Stimulated activated CD8-positive, alpha-beta memory T cell treated with anti-CD3 and anti-CD28 coated beads, Interleukin-15, amount 100 ng/mL, for 1 hour (primary cell): ENCODE measurements around the gene CFD.
"Not testable (repeated sequence)": the region's sequence is repeated elsewhere in the genome, so short reads cannot be mapped to it uniquely, and the experiment has no call there.

Source experiments
- DNase-seq: peaks from one replicate; pipeline ENCODE4 v3.0.0-alpha.2; 2020; ENCODE audit warnings: low read depth

CFD gene

GRCh38 chr19:858868-859843, at the start of gene CFD:
CFD (plus strand) TSS chr19:859664; CDS start chr19:859690, 26 bp downstream.
- DNase-seq, result no peak

GRCh38 chr19:810077-810855, 49.2 kb upstream of the CFD start:
- DNase-seq, result no peak

GRCh38 chr19:810883-811489, 48.5 kb upstream of the CFD start:
- no peak for DNase-seq

- no peak for DNase-seq
These were observed 47.9 kb upstream of the CFD start for GRCh38 chr19:811506-812048.

DNA sequence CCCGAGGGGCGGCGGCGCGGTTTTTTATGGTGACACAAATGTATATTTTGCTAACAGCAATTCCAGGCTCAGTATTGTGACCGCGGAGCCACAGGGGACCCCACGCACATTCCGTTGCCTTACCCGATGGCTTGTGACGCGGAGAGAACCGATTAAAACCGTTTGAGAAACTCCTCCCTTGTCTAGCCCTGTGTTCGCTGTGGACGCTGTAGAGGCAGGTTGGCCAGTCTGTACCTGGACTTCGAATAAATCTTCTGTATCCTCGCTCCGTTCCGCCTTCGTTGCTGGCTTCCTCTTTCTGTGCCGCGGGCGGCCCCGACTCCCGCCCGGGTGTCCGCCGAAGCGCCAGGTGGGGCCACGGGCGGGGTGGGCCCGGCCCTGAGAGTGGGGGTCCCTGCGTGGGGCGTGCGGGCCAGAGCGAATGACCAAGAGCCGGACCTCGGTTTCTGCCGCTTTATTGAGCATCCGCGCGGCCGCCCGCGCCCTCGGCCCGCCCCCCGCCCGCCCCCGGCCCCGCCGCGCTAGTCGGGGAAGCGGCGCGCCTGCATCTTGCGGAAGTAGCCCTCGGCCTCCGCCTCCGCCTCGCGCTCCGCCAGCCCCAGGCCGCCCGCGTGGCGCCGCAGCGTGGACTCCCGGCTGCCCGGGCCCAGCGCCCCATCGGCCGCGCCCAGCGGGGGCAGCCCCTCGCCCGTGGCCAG, 47.3 kb upstream of the CFD start:
- DNase-seq, result no peak

- no peak for DNase-seq
These were observed 46.7 kb upstream of the CFD start for GRCh38 chr19:812747-813218.

DNA sequence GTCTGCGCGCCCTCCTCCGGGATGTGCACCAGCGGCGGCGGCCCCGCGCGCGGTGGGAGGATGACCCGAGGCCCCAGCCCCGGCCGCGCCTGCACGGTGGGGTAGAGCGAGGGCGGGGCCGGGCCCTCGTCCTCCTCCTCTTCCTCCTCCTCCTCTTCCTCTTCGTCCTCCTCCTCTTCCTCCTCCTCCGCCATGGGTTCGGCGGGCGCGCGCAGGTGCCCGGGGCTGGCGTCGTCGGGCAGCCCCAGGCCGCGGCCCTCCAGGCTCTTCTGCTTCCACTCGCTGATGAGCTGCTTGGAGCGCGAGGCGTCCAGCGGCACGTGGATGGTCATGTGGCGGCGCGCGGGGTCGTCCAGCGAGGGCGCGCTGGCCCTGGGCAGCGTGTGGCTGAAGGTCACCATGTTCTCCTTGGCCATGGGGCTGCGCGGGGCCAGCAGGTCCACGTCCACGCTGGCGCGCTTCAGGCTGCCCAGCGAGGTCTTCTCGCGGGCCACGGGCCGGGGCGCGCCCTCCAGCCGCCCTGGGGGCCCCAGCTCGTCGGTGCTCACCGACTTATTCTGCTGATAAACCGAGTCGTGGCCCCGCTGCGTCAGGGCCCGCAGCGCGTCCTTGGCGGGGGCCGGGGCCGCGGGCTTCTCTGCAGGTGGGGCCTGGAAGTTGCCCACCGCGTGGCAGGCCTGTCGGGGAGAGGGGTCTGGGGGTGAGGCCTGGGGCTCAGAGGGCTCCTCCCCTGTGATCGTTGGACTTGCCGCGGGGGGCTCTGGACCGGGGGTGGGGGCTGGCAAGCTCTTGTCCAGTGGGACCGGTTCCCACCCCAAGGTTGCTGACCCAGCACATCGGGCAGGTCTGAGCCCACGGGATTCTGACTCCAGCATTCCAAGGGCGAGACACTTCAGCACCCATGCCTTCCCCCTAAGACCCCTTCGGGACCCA, 46.0 kb upstream of the CFD start:
- no peak for DNase-seq

DNA sequence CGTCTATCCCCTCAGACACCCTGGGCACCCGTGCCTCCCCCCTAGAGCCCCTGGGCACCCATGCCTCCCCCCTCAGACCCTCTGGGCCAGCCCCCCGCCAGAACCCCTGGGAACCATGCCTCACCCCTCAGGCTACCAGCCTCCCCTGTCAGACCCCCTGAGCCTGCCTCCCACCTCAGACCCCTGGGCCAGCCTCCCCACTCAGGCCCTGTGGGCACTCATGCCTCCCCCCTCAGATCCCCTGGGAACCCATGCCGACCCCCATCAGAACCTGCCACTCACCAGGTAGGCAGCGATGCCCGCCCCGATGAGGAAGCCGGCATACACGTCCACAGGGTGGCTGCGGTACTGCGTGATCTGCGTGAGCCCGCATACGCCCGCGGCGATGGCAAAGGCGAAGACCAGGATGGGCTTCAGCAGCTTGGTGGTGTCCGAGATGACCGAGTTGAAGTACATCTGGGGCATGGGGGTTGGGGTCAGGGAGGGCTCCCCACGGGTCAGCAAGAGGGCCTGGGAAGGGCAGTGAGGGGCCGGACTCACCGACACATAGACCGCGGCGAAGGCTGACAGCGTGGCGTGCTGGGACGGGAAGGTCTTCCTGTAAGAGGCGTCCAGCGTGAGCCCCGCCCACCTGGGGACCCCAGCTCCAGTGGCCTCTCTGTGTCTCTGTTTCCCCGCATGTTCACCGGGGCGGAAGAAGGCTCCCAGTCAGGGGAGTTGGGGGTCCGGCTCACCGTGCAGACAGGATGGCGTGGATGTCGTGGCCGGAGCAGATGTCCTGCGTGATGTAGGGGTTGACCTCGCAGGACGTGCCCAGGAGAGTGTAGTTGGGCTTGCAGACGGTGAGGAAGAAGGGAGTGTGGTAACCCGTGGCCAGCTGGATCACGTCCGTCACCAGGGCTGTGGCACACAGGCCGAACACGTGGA, 45.0 kb upstream of the CFD start:
- no peak for DNase-seq

DNA sequence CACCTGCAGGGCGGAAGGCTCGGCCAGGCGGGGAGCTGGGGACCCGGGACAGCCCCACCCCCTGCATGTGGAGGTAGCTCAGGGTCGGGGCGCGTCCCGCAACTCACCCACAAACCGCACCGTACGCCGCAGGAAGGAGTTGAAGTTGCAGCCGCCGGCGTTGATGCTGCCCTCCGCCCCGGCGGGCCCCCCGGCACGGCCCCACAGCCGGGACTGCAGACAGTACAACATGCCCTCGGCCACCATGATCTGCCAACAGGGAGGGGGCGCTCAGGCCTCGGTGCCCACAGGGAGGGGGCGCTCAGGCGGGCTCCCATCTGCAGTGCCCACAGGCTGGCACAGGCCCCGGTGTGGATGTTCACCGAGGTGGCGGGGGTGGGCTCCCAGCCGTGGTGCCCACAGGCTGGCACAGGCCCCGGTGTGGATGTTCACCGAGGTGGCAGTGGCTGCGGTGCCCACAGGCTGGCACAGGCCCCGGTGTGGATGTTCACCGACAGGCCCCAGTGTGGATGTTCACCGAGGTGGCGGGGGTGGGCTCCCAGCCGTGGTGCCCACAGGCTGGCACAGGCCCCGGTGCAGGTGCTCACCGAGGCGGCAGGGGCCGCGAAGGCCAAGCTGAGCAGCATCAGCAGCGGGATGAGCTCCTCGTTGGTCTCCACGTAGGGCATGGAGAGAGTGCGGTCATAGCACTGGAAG, 44.2 kb upstream of the CFD start:
- no peak for DNase-seq

DNA sequence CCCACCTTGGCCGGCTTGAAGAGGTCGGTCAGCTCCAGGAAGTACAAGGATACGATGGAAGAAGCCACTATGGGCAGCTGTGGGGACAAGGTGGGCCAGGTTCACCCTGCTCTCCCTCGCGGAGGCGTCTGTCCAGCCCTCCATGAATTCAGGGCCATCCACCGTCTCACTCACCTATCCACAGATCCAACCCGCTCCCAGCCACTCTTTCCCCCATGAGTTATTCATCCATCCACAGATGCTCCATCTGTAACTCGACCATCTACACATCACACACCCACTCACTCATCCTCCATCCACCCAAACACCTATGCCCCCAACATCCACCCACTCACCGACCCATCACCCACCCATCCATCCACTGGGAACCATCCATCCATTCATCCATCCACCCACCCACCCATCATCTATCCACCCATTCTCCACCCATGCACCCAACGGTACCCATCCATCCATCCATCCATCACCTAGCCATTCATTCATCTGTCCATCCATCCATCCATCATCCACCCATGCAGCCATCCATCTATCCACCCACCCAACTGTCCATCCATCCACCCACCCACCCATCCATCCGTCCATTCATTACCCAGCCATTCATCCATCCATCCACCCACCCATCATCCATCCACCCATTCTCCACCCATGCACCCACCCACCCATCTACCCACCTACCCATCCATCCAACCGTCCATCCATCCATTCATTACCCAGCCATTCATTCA, 43.5 kb upstream of the CFD start:
- DNase-seq, result no peak

- no peak for DNase-seq
These were observed 43.0 kb upstream of the CFD start for GRCh38 chr19:816500-816857.

DNA sequence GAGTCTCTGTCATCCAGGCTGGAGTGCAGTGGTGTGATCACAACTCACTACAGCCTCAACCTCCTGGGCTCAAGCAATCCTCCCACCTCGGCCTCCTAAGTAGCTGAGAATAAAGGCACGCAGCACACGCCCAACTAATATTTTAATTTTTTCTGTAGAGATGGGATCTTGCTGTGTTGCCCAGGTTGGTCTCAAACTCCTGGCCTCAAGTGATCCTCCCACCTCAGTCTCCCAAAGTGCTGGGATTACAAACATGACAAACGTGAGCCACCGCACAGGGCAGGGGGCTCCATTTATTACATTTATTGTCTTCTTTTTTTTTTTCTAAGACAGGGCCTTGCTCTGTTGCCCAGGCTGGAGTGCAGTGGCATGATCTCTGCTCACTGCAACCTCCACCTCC, 39.3 kb upstream of the CFD start:
- not testable (repeated sequence) for DNase-seq

DNA sequence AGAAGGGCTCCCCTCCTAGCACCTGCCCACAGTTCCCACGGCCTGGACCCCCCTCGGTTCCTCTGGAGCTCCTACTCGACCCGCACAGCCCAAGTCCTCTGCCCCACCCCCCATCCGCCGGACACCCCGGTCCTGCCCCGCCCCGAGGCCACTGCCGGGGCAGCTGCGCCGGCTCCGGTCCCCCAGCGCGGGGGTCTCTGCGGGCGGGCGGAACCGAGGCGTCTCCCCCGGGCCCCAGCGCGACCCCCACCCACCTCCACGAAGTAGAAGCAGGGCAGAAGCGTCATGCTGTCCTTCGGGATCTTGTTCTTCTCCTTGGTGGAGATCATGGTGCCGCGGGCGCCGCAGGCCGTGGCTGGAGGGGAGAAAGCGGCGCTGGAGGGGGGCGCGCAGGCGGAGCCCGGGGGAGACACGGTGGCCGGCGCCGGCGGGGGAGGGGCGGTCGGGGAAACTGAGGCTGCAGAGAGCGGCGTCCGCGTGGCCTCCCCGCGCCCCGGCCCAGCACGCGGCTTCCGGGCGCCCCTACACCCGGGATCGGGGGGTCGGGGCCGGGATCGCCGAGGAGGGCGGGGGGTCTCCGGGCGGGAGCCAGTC, 38.1 kb upstream of the CFD start:
- DNase-seq, result no peak

- no peak for DNase-seq
These were observed 37.5 kb upstream of the CFD start, which contains the start of gene PLPPR3 for GRCh38 chr19:821825-822503. PLPPR3 (minus strand) TSS chr19:821955; CDS start chr19:821559, 396 bp downstream.

DNA sequence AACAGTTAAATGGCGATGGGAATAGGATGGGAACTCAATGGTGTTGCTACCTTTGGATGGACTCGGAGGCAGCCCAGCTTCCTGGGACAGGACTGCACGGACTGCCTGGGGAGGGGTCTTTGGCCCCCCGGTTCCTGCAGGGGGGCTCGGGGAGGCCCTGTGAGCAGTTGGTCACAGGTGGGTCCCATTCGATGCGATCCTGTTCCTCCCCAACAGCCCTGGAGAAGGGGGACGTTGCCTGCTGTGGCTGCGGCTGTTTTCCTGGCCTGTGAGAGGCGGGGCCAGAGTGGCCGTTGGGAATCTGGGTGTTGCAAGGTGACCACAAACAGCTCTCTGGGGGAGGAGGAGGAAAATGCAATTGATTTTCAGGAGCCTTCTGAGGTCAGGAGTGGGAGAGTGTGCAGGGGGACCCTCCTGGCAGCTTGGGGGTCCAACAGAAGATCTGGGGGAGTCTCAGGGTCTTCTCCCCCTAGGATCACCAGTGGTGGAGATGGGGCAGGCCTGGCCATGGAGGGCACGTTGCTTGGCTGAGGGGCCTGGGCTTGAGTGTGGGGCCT, 35.8 kb upstream of the CFD start:
- no peak for DNase-seq

- DNase-seq, result no peak
These were observed 34.6 kb upstream of the CFD start for GRCh38 chr19:824885-825284.
